ENCODE data around the gene PBRM1. TPM values are rescaled to one million over a fixed set of nuclear protein-coding genes. Genes with fewer than 3 reads are reported as not detected.

PBRM1 gene
- total RNA-seq, 6 experiments from 2014 or later: 44.1 to 64.2 (median 56.0) TPM

DNA sequence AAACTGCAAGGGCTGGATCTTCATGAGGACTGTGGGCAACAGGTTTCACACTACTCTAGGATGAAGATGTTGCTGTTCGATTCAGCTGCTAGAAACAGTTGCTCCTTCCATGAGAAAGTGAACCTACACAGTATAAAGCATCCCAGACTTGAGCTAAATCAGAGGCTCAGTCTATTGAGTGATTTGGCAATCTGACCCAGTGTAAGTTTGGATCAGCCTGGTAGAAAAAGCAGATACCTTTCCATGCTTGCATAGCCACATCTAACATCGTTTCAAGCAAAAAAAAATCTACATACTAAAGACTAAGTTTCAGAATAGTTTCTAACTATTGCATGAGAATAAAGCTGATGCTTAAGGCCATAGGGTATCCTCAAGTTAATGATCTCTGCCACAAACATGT is 144.7 kb downstream of the PBRM1 start:
- H3K4me3 Mint-ChIP-seq: no peak overlapping the region
- H3K27me3 Mint-ChIP-seq (ENCODE audit: insufficient read depth): peaks cover 7% of the 10 kb centered on the region
- peaks cover 37% of the 10 kb centered on the region for H3K36me3 Mint-ChIP-seq (ENCODE audit: low read depth)
- TF ChIP-seq, protein P1, sequence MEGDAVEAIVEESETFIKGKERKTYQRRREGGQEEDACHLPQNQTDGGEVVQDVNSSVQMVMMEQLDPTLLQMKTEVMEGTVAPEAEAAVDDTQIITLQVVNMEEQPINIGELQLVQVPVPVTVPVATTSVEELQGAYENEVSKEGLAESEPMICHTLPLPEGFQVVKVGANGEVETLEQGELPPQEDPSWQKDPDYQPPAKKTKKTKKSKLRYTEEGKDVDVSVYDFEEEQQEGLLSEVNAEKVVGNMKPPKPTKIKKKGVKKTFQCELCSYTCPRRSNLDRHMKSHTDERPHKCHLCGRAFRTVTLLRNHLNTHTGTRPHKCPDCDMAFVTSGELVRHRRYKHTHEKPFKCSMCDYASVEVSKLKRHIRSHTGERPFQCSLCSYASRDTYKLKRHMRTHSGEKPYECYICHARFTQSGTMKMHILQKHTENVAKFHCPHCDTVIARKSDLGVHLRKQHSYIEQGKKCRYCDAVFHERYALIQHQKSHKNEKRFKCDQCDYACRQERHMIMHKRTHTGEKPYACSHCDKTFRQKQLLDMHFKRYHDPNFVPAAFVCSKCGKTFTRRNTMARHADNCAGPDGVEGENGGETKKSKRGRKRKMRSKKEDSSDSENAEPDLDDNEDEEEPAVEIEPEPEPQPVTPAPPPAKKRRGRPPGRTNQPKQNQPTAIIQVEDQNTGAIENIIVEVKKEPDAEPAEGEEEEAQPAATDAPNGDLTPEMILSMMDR (IDR thresholded peaks at IDR 0.05): no peak
- H3K4me1 Mint-ChIP-seq (ENCODE audit: low read depth): peaks cover 54% of the 10 kb centered on the region
- DNase-seq: no peak
- no peaks in the 10 kb centered on the region for H3K9me3 Mint-ChIP-seq
- no peak overlapping the region for H3K27ac Mint-ChIP-seq

DNA sequence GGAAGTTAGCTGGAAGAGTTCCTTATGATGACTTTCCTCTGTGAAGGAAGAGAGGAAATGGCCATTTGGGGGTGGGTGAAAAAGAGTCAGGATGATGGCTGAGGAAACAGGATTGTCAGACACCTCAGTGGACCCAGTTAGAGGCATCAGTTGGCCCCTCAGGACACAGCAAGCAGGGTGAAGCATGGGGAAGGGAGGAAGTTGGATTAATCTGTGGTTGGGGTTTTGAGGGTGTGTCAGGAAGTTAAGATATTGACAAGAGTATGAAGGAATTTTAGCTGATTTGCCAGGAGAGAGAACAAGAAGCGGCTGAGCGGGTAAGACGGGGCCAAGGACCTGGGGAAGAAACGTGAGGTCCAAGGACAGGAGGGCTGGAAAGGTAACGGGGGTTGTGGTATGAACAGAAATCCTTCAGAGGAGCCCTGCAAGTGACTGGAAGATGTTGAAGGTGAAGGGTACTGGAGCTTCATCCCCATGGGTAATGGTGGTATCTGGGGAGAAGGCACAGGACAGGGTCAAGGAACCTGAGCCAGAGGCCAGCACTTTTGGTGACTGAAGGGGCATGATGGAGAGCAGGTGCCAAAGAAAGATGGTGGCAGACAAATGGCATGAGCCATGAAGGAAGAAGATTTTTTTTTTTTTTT is 146.6 kb downstream of the PBRM1 start:
- Mint-ChIP-seq H3K27me3 (ENCODE audit: insufficient read depth) (peaks cover 7% of the 10 kb centered on the region), H3K9me3 (no peaks in the 10 kb centered on the region), H3K4me3 (peak overlapping the region; percentile 71), H3K4me1 (ENCODE audit: low read depth) (peaks cover 55% of the 10 kb centered on the region), H3K36me3 (ENCODE audit: low read depth) (peaks cover 37% of the 10 kb centered on the region), H3K27ac (peak overlapping the region; percentile 58)
- TF ChIP-seq, protein P1 (IDR thresholded peaks at IDR 0.05): no peak
- DNase-seq: no peak

DNA sequence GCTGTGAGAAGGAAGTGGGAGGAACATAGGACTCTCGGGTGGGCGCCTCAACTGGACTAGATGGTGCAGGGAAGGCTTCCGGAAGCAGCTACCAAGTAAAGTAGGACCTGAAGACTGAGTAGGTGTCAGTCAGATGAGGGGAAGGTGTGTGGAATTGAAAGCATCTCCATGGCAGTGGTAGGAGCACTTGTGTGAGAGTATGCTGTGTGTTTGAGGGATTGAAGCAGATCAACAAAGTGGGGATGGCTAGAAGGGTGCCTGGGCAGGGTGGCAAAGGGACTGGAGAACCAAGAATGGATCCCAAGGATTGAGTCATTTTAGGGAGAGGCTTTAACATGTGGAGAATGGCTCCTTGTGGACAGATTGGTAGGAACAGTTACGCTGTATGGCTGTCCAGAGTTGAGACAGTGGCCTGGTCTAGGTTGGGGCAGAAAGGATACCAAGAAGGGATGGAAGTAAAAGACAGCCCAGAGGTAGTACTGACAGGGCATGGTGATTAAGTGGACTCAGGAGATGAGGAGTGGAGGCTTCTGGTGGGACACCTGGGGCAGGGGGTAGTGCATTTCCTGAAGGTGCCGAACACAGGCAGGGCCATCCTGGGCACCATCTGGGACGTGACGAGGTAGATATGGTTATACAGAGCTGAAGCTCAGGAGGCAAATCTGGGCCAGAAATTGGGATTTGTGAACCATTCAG is 147.8 kb downstream of the PBRM1 start:
- H3K36me3 Mint-ChIP-seq (ENCODE audit: low read depth): peaks cover 37% of the 10 kb centered on the region
- peak overlapping the region; percentile 100 for H3K4me3 Mint-ChIP-seq
- no peaks in the 10 kb centered on the region for H3K9me3 Mint-ChIP-seq
- H3K4me1 Mint-ChIP-seq (ENCODE audit: low read depth): peaks cover 55% of the 10 kb centered on the region
- no peak for DNase-seq
- H3K27me3 Mint-ChIP-seq (ENCODE audit: insufficient read depth): peaks cover 7% of the 10 kb centered on the region
- peak overlapping the region; percentile 99 for H3K27ac Mint-ChIP-seq
- TF ChIP-seq, protein P1 (IDR thresholded peaks at IDR 0.05): no peak

DNA sequence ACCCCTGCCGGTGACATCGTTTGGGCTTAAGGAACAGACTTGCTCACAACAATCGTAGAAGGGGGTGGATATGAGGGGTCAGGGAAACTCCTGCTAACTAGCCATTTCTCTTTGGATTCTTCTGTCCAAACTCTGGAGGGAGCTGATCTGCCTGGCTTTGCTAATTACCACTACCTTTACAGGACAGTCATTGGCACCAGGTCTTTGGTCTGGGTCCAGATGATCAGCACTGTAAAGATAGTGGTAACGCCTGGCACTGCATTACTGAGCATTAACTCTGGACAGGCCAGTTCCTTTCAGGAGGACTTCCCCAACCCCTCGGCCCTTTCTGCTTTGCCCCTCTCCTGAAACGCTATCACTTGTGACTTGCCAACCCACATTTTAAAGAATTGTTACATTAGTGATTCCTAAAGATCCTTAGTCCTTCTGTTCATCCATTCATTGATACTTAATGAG is 148.5 kb downstream of the PBRM1 start:
- TF ChIP-seq, protein P1 (IDR thresholded peaks at IDR 0.05): no peak
- no peak for DNase-seq
- peak overlapping the region; percentile 100 for H3K4me3 Mint-ChIP-seq
- no peaks in the 10 kb centered on the region for H3K9me3 Mint-ChIP-seq
- peaks cover 60% of the 10 kb centered on the region for H3K4me1 Mint-ChIP-seq (ENCODE audit: low read depth)
- H3K27ac Mint-ChIP-seq: peak overlapping the region; percentile 99
- peaks cover 37% of the 10 kb centered on the region for H3K36me3 Mint-ChIP-seq (ENCODE audit: low read depth)
- peaks cover 7% of the 10 kb centered on the region for H3K27me3 Mint-ChIP-seq (ENCODE audit: insufficient read depth)

DNA sequence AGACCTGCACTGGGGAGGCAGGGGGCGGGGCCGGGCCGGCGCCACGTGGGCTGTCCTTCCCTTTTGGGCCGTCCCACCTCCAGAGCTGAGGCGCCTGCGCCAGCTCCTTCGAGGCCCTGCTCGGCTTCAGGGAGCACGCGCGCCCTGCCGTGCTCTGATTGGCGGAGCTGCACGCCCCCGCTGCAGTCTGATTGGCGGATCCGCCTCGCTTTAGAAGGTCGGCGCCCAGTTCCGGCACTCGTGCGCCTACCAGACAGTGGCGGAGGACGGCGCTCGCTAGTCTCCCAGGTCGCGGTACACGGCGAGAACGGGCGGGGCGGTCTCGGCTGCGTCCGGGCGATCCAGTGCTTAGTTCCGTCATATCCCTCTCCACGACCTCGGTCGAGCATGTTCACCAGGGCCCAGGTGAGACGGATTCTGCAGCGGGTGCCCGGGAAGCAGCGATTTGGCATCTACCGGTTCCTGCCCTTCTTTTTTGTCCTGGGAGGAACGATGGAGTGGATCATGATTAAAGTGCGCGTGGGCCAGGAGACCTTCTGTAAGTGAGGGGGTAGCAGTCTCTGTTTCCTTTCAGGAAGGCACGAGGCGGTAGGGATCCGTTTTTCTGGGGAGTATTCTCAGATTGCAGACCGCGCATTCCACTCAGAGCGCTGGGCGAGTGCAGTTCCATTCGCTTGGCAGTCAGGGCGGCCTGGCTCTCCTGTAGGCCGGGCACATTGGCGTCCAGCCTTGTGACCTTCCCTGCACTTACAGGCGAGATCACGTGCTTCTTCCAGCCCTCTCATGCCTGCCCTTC is 149.1 kb downstream of the PBRM1 start, which contains the start of gene UQCC5:
UQCC5 (plus strand) TSS at position 237 of the 796 bp plus-strand sequence; CDS start at position 388, 151 bp downstream.
- Mint-ChIP-seq H3K4me3 (peak within 1 kb of the TSS; percentile 100), H3K27me3 (ENCODE audit: insufficient read depth) (peaks cover 7% of the 10 kb centered on the region), H3K4me1 (ENCODE audit: low read depth) (peaks cover 62% of the 10 kb centered on the region), H3K36me3 (ENCODE audit: low read depth) (peaks cover 32% of the 10 kb centered on the region), H3K27ac (peak within 1 kb of the TSS; percentile 99), H3K9me3 (no peaks in the 10 kb centered on the region)
- DNase-seq: peak; percentile 98
- TF ChIP-seq, protein P1 (IDR thresholded peaks at IDR 0.05): no peak; the same call in 1 of the 2 replicates
